ENCODE data around the gene TGM4.

The TGM4 gene

DNA sequence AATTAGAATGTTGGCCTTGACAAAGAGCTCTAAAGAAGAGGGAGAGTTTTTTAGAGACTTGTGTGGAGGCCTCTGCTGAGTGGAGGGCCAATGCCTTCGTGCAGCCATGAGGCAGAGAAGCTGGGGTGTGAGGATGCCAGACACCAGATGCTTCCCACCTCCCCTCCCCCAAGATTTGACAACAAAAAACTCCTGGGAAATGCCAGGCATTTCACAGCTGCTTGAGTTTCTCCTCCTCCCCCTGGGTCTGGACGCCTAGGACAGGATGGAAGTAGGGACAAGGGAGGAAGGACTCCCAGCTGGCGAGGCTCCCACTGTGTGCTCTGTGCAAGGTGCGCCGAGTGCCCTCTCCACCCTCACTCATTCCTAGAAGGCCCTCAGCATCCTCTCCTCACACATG lies 20.1 kb downstream of the TGM4 start:
- H3K36me3 ChIP-seq (ENCODE audit: control insufficient read depth, insufficient read depth, low read length), result no peaks in the 10 kb centered on the region
- peaks cover 5% of the 10 kb centered on the region for H3K4me1 ChIP-seq (ENCODE audit: control insufficient read depth, insufficient read depth, low read length)
- no peaks in the 10 kb centered on the region for H3K9me3 ChIP-seq (ENCODE audit: control insufficient read depth, low read length)
- no peaks in the 10 kb centered on the region for H3K27me3 ChIP-seq (ENCODE audit: control insufficient read depth, insufficient read depth, low read length, poor library complexity, severe bottlenecking)
- H3K4me3 ChIP-seq (ENCODE audit: insufficient read depth, low read depth, low read length), result no peak overlapping the region
- 51 to 53% methylated on average over 5 of the region's 5 CpGs for WGBS, 2 experiments
- H3K27ac ChIP-seq (ENCODE audit: insufficient read depth, low read depth, low read length, poor library complexity, severe bottlenecking), result no peak overlapping the region

DNA sequence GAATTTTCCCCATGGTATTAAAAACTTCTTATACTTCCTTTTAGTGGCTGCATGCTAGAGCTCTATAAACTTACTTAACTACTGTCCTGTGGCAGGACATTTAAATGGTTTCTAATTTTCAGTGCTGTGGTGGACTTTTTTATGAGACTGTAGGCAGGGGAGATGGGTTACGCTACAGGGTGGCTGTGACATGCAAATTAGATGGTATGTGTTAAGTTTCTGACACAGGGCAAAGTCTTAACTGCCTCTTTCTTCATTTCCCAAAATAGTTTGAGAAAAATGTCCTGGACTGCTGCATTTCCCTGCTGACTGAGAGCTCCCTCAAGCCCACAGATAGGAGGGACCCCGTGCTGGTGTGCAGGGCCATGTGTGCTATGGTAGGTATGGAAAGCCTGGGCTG lies 22.0 kb downstream of the TGM4 start:
- Histone ChIP-seq H3K27ac (ENCODE audit: insufficient read depth, low read depth, low read length, poor library complexity, severe bottlenecking) (no peak overlapping the region), H3K4me1 (ENCODE audit: control insufficient read depth, insufficient read depth, low read length) (peaks cover 5% of the 10 kb centered on the region), H3K36me3 (ENCODE audit: control insufficient read depth, insufficient read depth, low read length) (no peaks in the 10 kb centered on the region), H3K4me3 (ENCODE audit: insufficient read depth, low read depth, low read length) (no peak overlapping the region), H3K27me3 (ENCODE audit: control insufficient read depth, insufficient read depth, low read length, poor library complexity, severe bottlenecking) (no peaks in the 10 kb centered on the region), H3K9me3 (ENCODE audit: control insufficient read depth, low read length) (no peaks in the 10 kb centered on the region)
- 84 to 93% methylated on average over 2 of the region's 2 CpGs for WGBS, 2 experiments

DNA sequence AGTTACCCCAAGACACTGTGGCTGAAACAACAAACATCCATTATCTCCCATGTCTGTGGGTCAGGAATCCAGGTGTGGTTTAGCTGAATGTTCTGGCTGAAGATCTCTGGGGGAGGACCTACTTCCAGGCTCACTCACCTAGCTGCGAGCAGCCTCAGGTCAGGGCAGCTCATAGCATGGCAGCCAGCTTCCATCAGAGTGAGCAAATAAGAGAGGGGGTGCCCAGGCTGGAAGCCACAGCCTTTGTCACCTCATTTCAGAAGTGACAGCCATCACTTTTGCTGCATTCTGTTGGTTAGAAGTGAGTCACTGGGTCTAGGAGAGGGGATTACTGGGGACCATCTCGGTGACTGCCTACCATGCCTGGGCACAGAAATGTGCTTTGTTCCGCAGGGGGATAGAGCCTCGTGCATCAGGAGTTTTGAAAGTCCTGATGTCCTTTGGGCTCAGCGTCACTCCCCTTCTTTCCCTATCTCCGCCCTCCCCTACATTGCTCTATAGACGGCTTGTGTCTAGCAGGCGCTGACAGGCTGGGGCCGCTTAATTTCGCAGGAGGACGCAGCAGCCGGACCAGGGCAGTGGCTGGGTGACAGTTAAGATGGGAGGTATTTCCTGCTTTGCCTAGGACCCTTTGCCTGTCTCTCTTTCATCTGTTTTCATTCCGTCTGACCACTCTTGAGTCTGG lies 25.4 kb downstream of the TGM4 start:
- Histone ChIP-seq H3K4me3 (ENCODE audit: insufficient read depth, low read depth, low read length) (no peak overlapping the region), H3K4me1 (ENCODE audit: control insufficient read depth, insufficient read depth, low read length) (no peaks in the 10 kb centered on the region), H3K36me3 (ENCODE audit: control insufficient read depth, insufficient read depth, low read length) (no peaks in the 10 kb centered on the region), H3K27ac (ENCODE audit: insufficient read depth, low read depth, low read length, poor library complexity, severe bottlenecking) (no peak overlapping the region), H3K27me3 (ENCODE audit: control insufficient read depth, insufficient read depth, low read length, poor library complexity, severe bottlenecking) (no peaks in the 10 kb centered on the region), H3K9me3 (ENCODE audit: control insufficient read depth, low read length) (no peaks in the 10 kb centered on the region)
- WGBS, 2 experiments, result 83 to 87% methylated on average over 13 of the region's 13 CpGs

DNA sequence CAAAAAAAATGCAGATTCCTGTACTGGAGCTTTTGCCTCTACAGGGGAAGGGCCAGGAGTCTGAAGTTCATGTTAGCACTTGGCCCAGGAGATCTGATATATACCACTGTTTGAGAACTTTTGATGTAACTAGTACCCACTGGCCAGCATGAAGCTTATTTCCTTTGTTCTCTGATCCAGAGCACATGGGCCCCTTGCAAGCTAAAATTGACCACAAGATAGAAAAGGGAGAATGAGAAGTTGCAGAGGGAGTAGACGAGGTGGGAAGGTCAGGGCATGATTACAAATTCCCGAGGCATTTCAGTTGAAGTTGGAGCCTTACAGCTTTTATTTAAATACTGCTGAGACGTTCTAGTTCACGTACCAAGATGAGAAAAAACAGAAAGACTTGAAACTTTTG lies 28.2 kb downstream of the TGM4 start:
- H3K4me3 ChIP-seq (ENCODE audit: insufficient read depth, low read depth, low read length), result no peak overlapping the region
- no peaks in the 10 kb centered on the region for H3K27me3 ChIP-seq (ENCODE audit: control insufficient read depth, insufficient read depth, low read length, poor library complexity, severe bottlenecking)
- 95% methylated on average over 4 of the region's 4 CpGs for WGBS, 2 experiments
- no peaks in the 10 kb centered on the region for H3K4me1 ChIP-seq (ENCODE audit: control insufficient read depth, insufficient read depth, low read length)
- no peaks in the 10 kb centered on the region for H3K36me3 ChIP-seq (ENCODE audit: control insufficient read depth, insufficient read depth, low read length)
- no peak overlapping the region for H3K27ac ChIP-seq (ENCODE audit: insufficient read depth, low read depth, low read length, poor library complexity, severe bottlenecking)
- no peaks in the 10 kb centered on the region for H3K9me3 ChIP-seq (ENCODE audit: control insufficient read depth, low read length)

DNA sequence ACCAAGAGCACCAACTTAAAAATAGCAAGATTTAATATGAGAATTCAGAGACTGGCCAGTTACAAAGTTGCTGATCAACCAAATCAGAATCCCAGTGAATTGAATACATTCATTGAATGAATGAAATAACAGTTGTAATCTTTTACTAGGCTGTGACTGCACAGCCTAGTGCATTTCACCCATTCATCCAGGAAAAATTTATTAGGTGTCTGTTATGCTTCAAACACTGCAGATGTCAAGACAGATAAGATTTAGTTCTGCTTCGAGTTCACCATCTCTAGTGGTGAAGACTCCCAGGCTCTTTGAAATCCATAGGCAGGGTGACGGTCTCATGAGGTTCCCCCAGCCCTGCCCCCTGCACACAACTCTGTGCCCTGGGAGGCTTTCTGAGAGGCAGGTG lies 28.9 kb downstream of the TGM4 start:
- WGBS, 2 experiments, result 96% methylated on average over 2 of the region's 2 CpGs
- H3K36me3 ChIP-seq (ENCODE audit: control insufficient read depth, insufficient read depth, low read length), result no peaks in the 10 kb centered on the region
- no peak overlapping the region for H3K4me3 ChIP-seq (ENCODE audit: insufficient read depth, low read depth, low read length)
- no peak overlapping the region for H3K27ac ChIP-seq (ENCODE audit: insufficient read depth, low read depth, low read length, poor library complexity, severe bottlenecking)
- no peaks in the 10 kb centered on the region for H3K9me3 ChIP-seq (ENCODE audit: control insufficient read depth, low read length)
- no peaks in the 10 kb centered on the region for H3K27me3 ChIP-seq (ENCODE audit: control insufficient read depth, insufficient read depth, low read length, poor library complexity, severe bottlenecking)
- no peaks in the 10 kb centered on the region for H3K4me1 ChIP-seq (ENCODE audit: control insufficient read depth, insufficient read depth, low read length)

DNA sequence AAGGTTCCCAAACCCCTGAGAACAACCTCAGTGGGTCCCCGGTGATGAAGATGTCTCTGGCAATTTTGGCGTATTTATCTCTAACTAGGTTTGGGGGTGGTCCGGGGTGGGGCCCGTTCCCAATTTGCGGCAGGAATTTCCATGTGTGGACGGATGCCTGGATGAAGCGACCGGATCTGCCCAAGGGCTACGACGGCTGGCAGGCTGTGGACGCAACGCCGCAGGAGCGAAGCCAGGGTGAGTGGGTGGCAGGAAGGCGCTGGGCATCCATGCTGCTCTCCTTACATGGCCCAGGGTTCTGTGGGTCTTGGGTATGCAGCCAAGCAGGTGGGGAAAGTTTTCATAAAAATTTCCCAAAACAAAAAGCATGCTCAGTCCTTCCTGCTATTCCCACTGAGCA lies 29.3 kb downstream of the TGM4 start:
- Histone ChIP-seq H3K4me1 (ENCODE audit: control insufficient read depth, insufficient read depth, low read length) (no peaks in the 10 kb centered on the region), H3K4me3 (ENCODE audit: insufficient read depth, low read depth, low read length) (no peak overlapping the region), H3K27ac (ENCODE audit: insufficient read depth, low read depth, low read length, poor library complexity, severe bottlenecking) (no peak overlapping the region), H3K27me3 (ENCODE audit: control insufficient read depth, insufficient read depth, low read length, poor library complexity, severe bottlenecking) (no peaks in the 10 kb centered on the region), H3K9me3 (ENCODE audit: control insufficient read depth, low read length) (no peaks in the 10 kb centered on the region), H3K36me3 (ENCODE audit: control insufficient read depth, insufficient read depth, low read length) (no peaks in the 10 kb centered on the region)
- WGBS, 2 experiments, result 95 to 96% methylated on average over 15 of the region's 15 CpGs

DNA sequence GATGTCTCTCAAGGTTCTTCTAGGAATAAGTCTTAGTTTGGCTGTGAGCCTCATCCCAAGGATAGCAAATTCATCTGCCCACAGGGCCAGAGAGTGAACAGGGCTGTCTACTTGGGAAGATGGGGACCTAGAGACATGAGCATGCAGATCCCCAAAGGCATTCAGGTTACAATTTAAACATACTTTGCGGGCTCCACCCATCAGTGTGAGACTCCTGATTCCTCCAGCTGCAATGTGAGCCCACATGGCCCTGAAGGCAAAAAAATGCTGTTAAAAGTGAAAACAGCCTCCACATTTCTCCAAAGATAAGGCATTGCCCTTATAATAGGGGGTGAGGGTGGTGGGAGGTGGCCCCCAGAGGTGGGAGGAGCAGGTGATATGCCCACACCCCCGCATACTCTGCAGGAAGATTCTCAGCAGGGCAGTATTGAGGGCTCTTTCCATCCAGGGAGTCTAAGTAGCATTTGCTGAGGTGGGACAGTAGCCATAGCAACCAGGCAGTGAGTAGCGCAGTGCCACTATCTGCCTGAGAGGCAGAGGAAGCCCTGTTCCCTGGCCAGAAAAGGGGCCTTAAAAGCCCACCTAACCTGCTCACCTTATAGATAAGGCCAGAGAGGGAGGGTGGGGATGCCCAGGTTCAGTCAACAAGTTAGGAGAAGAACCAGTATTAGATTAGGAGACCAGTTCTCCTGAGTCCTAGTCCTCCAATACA lies 31.2 kb downstream of the TGM4 start:
- H3K36me3 ChIP-seq (ENCODE audit: control insufficient read depth, insufficient read depth, low read length), result no peaks in the 10 kb centered on the region
- WGBS, 2 experiments, result 67 to 80% methylated on average over 3 of the region's 3 CpGs
- H3K27ac ChIP-seq (ENCODE audit: insufficient read depth, low read depth, low read length, poor library complexity, severe bottlenecking), result no peak overlapping the region
- H3K4me3 ChIP-seq (ENCODE audit: insufficient read depth, low read depth, low read length), result no peak overlapping the region
- no peaks in the 10 kb centered on the region for H3K9me3 ChIP-seq (ENCODE audit: control insufficient read depth, low read length)
- no peaks in the 10 kb centered on the region for H3K27me3 ChIP-seq (ENCODE audit: control insufficient read depth, insufficient read depth, low read length, poor library complexity, severe bottlenecking)
- no peaks in the 10 kb centered on the region for H3K4me1 ChIP-seq (ENCODE audit: control insufficient read depth, insufficient read depth, low read length)

DNA sequence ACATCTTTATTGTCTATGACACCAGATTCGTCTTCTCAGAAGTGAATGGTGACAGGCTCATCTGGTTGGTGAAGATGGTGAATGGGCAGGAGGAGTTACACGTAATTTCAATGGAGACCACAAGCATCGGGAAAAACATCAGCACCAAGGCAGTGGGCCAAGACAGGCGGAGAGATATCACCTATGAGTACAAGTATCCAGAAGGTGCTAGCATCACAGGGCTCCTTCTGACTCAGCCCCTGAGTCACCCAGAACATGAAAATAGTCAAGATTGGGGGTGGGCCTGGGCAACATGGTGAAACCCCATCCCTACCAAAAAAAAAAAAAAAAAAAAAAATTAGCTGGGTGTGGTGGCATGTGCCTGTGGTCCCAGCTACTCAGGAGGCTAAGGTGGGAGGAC lies 32.6 kb downstream of the TGM4 start:
- Histone ChIP-seq H3K9me3 (ENCODE audit: control insufficient read depth, low read length) (no peaks in the 10 kb centered on the region), H3K4me3 (ENCODE audit: insufficient read depth, low read depth, low read length) (no peak overlapping the region), H3K27ac (ENCODE audit: insufficient read depth, low read depth, low read length, poor library complexity, severe bottlenecking) (no peak overlapping the region), H3K36me3 (ENCODE audit: control insufficient read depth, insufficient read depth, low read length) (no peaks in the 10 kb centered on the region), H3K27me3 (ENCODE audit: control insufficient read depth, insufficient read depth, low read length, poor library complexity, severe bottlenecking) (no peaks in the 10 kb centered on the region), H3K4me1 (ENCODE audit: control insufficient read depth, insufficient read depth, low read length) (no peaks in the 10 kb centered on the region)
- WGBS, 2 experiments, result 92 to 94% methylated on average over 4 of the region's 4 CpGs

DNA sequence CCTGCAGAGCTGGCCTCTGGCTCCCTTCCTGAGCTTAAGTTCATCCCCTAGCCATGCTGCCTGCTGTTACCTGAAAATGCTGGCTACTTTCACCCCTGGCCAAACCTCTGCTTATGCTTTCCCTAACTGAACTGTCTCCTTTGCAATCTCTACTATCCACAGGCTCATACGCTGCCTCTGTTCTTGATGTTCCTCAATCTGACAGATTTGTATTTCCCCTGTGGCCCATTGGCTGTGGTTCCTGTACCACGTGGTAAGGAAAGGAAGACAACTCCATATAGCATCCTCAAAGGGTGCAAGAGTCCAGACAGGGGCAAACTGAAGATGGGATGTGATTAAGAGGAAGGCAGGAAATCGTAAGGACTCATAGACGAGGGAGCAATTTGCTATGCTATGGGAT lies 33.2 kb downstream of the TGM4 start:
- Histone ChIP-seq H3K4me3 (ENCODE audit: insufficient read depth, low read depth, low read length) (no peak overlapping the region), H3K27ac (ENCODE audit: insufficient read depth, low read depth, low read length, poor library complexity, severe bottlenecking) (no peak overlapping the region), H3K9me3 (ENCODE audit: control insufficient read depth, low read length) (no peaks in the 10 kb centered on the region), H3K27me3 (ENCODE audit: control insufficient read depth, insufficient read depth, low read length, poor library complexity, severe bottlenecking) (no peaks in the 10 kb centered on the region), H3K4me1 (ENCODE audit: control insufficient read depth, insufficient read depth, low read length) (no peaks in the 10 kb centered on the region), H3K36me3 (ENCODE audit: control insufficient read depth, insufficient read depth, low read length) (no peaks in the 10 kb centered on the region)
- 88 to 89% methylated on average over 4 of the region's 4 CpGs for WGBS, 2 experiments

DNA sequence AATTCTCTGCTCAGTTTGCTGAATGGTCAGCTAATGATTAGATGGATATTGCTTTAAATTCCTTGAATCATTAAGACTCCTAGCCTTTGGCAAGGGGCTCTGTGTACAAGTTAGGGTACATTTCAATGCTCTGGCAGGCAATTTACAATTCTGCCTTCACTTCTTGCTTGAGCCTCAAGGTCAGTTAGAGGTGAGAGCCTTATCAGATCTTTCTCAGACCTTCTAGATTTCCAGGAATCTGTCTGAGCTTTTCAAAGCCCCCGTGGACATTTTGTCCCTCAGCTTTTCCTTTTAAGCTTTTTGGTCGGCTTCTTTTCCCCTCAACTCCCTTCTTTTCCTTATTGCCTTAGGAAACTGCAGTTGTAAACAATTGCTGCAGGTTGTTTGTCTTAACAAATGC lies 34.7 kb downstream of the TGM4 start:
- no peaks in the 10 kb centered on the region for H3K36me3 ChIP-seq (ENCODE audit: control insufficient read depth, insufficient read depth, low read length)
- H3K27me3 ChIP-seq (ENCODE audit: control insufficient read depth, insufficient read depth, low read length, poor library complexity, severe bottlenecking), result no peaks in the 10 kb centered on the region
- no peaks in the 10 kb centered on the region for H3K4me1 ChIP-seq (ENCODE audit: control insufficient read depth, insufficient read depth, low read length)
- H3K9me3 ChIP-seq (ENCODE audit: control insufficient read depth, low read length), result no peaks in the 10 kb centered on the region
- no peak overlapping the region for H3K4me3 ChIP-seq (ENCODE audit: insufficient read depth, low read depth, low read length)
- WGBS, 2 experiments, result 64 to 91% methylated on average over 2 of the region's 2 CpGs
- H3K27ac ChIP-seq (ENCODE audit: insufficient read depth, low read depth, low read length, poor library complexity, severe bottlenecking), result no peak overlapping the region

All from ectodermal cell (in vitro differentiated cells).